ENCODE measurements around the gene PHYKPL.
"Not testable (repeated sequence)": the region's sequence is repeated elsewhere in the genome, so short reads cannot be mapped to it uniquely, and the experiment has no call there.

PHYKPL gene

GRCh38 chr5:178239626-178240301, 7.2 kb upstream of the PHYKPL start:
- DNase-seq (ENCODE audit: low read depth) = not testable (repeated sequence)

GRCh38 chr5:178238711-178239592, 6.3 kb upstream of the PHYKPL start:
- no peak for DNase-seq (ENCODE audit: low read depth)

GRCh38 chr5:178238313-178238635, 5.7 kb upstream of the PHYKPL start:
- DNase-seq (ENCODE audit: low read depth) = no peak

GRCh38 chr5:178237431-178238312, 5.1 kb upstream of the PHYKPL start:
- no peak for DNase-seq (ENCODE audit: low read depth)

GRCh38 chr5:178236679-178237078, 4.1 kb upstream of the PHYKPL start:
- DNase-seq (ENCODE audit: low read depth) = no peak

- DNase-seq (ENCODE audit: low read depth) = no peak
Observed at GRCh38 chr5:178236126-178236525, 3.5 kb upstream of the PHYKPL start.

GRCh38 chr5:178235588-178235974, 3.0 kb upstream of the PHYKPL start:
- DNase-seq (ENCODE audit: low read depth) = no peak

- DNase-seq (ENCODE audit: low read depth) = peak; percentile 28
Observed at GRCh38 chr5:178234750-178235587, 2.4 kb upstream of the PHYKPL start.

- no peak for DNase-seq (ENCODE audit: low read depth)
Observed at GRCh38 chr5:178234121-178234749, 1.6 kb upstream of the PHYKPL start.

- no peak for DNase-seq (ENCODE audit: low read depth)
Observed at GRCh38 chr5:178232920-178233429, 373 bp upstream of the PHYKPL start.

GRCh38 chr5:178231539-178232123, 971 bp downstream of the PHYKPL start:
- no peak for DNase-seq (ENCODE audit: low read depth)

- DNase-seq (ENCODE audit: low read depth) = no peak
Observed at GRCh38 chr5:178230879-178231538, 1.6 kb downstream of the PHYKPL start.

GRCh38 chr5:178229861-178230260, 2.7 kb downstream of the PHYKPL start:
- DNase-seq (ENCODE audit: low read depth) = no peak

GRCh38 chr5:178229111-178229510, 3.5 kb downstream of the PHYKPL start:
- not testable (repeated sequence) for DNase-seq (ENCODE audit: low read depth)

- no peak for DNase-seq (ENCODE audit: low read depth)
Observed at GRCh38 chr5:178228609-178229008, 4.0 kb downstream of the PHYKPL start.

GRCh38 chr5:178227929-178228328, 4.7 kb downstream of the PHYKPL start:
- no peak for DNase-seq (ENCODE audit: low read depth)

- DNase-seq (ENCODE audit: low read depth) = no peak
Observed at GRCh38 chr5:178227138-178227659, 5.4 kb downstream of the PHYKPL start.

- DNase-seq (ENCODE audit: low read depth) = no peak
Observed at GRCh38 chr5:178225174-178225573, 7.4 kb downstream of the PHYKPL start.

- DNase-seq (ENCODE audit: low read depth) = no peak
Observed at GRCh38 chr5:178224403-178224802, 8.2 kb downstream of the PHYKPL start.
